HepG2 (cell line): ENCODE results near the gene SYT13. TPM values are rescaled to one million over a fixed set of nuclear protein-coding genes. Genes with fewer than 3 reads are reported as not detected.

Experiments used
- ATAC-seq: fragments of 200-7000 bp; cut with Tn5 transposase; 3 replicates; pipeline ENCODE4 v1.9.1; 2020; ENCODE audit warnings: mild to moderate bottlenecking, moderate library complexity
- BruUV-seq: library from RNA; stranded (reverse); fragments of 400-500 nt; replicated peaks from 2 replicates; lab custom pipeline; 2021; lab: Mats Ljungman, UMichigan
- CTCF ChIA-PET: fragments of 300-600 bp; formaldehyde crosslinking; extraction: SDS; loops from one replicate; lab custom pipeline; 2021; ENCODE audit warnings: low total read pairs, inconsistent platforms, low intra/inter-chr PET ratio; lab: Yijun Ruan, JAX
- POLR2A ChIA-PET: fragments of 350-600 bp; sonication (Branson Sonifier 250); formaldehyde crosslinking; loops from one replicate; lab custom pipeline; 2020; ENCODE audit warnings: antibody characterized with exemption, inconsistent platforms; lab: Yijun Ruan, JAX
- DNase-seq: peaks from one replicate; pipeline ENCODE4 v3.0.0-alpha.2; 2015; ENCODE audit warnings: low spot score
- FAIRE-seq: peaks from 3 replicates; lab custom pipeline; 2011; peaks lifted over from hg19 to GRCh38; lab: Jason Lieb, UNC
- H2AFZ ChIP-seq: one replicate; pipeline ENCODE4 v1.6.1; 2011; ENCODE audit warnings: low read length, inconsistent platforms
- H3K27ac ChIP-seq: fragments of 300-600 bp; 3 replicates; pipeline ENCODE4 v1.8.0; 2011; ENCODE audit warnings: mixed run types, mild to moderate bottlenecking, mixed read lengths, low read length, inconsistent platforms; ENCODE audit not compliant: insufficient read depth; ENCODE audit errors: extremely low read length
- H3K27me3 ChIP-seq, 2 experiments: fragments of 200-600 bp in 1 of 2; 2 replicates in 1 of 2; 3 replicates in 1 of 2; pipeline versions ENCODE4 v1.6.0 to v1.8.0; 2011; ENCODE audit warnings: low read length in 2 of 2, mild to moderate bottlenecking in 2 of 2, moderate library complexity in 2 of 2, inconsistent platforms in 1 of 2; ENCODE audit not compliant: insufficient read depth in 2 of 2, control insufficient read depth in 1 of 2
- H3K36me3 ChIP-seq, 2 experiments: fragments of 200-600 bp in 1 of 2; replicated peaks in 1 of 2; 2 replicates in 1 of 2; 3 replicates in 1 of 2; pipeline versions ENCODE4 v1.5.1 to v1.8.0; 2011; ENCODE audit warnings: low read length in 2 of 2, inconsistent platforms in 1 of 2; ENCODE audit not compliant: insufficient read depth in 2 of 2, control insufficient read depth in 1 of 2
- H3K4me1 ChIP-seq: 2 replicates; pipeline ENCODE4 v1.5.1; 2012; ENCODE audit warnings: low read length, inconsistent platforms; ENCODE audit not compliant: insufficient read depth
- H3K4me2 ChIP-seq: 2 replicates; pipeline ENCODE4 v1.6.0; 2011; ENCODE audit warnings: low read depth, low read length, inconsistent platforms
- H3K4me3 ChIP-seq, 3 experiments: fragments of 200-600 bp in 1 of 3; sonication (generic), shearing (Covaris generic) in 1 of 3; replicated peaks in 1 of 3; 2 replicates each; pipeline ENCODE4 v1.5.1; 2011 to 2016; ENCODE audit warnings: low read length in 3 of 3, inconsistent platforms in 2 of 3, low read depth in 2 of 3, mild to moderate bottlenecking in 2 of 3, control low read depth in 1 of 3, mixed read lengths in 1 of 3; ENCODE audit not compliant: insufficient read depth in 1 of 3
- H3K79me2 ChIP-seq: one replicate; pipeline ENCODE4 v1.6.1; 2011; ENCODE audit warnings: low read length, inconsistent platforms; ENCODE audit not compliant: insufficient read depth
- H3K9ac ChIP-seq: 2 replicates; pipeline ENCODE4 v1.6.0; 2011; ENCODE audit warnings: mild to moderate bottlenecking, low read depth, low read length, inconsistent platforms; ENCODE audit not compliant: insufficient read depth
- H3K9me3 ChIP-seq: 2 replicates; pipeline ENCODE4 v1.5.1; 2012; ENCODE audit warnings: mild to moderate bottlenecking, low read length
- H4K20me1 ChIP-seq: 2 replicates; pipeline ENCODE4 v1.6.0; 2011; ENCODE audit warnings: inconsistent platforms, mild to moderate bottlenecking, low read length, moderate library complexity; ENCODE audit not compliant: insufficient read depth
- ATM ChIP-seq: fragments of 450-650 bp; IDR thresholded peaks from 2 replicates; pipeline ENCODE4 v1.7.1; 2017; ENCODE audit warnings: mild to moderate bottlenecking, borderline replicate concordance
- CREB1 ChIP-seq, 2 experiments: fragments of 450-650 bp in 1 of 2; IDR thresholded peaks; 2 replicates each; pipeline ENCODE4 v1.6.1; 2016 to 2017; ENCODE audit warnings: control low read depth in 1 of 2, mild to moderate bottlenecking in 1 of 2, missing compliant biosample characterization in 1 of 2, missing genetic modification characterization in 1 of 2
- ETV6 ChIP-seq: sonication (generic); formaldehyde crosslinking; conservative IDR thresholded peaks from 2 replicates; pipeline ENCODE4 v1.4.0; 2020; ENCODE audit warnings: missing genetic modification reagents
- FOXO4 ChIP-seq: sonication (generic); formaldehyde crosslinking; conservative IDR thresholded peaks from 2 replicates; pipeline ENCODE4 v1.8.1; 2023; ENCODE audit warnings: missing genetic modification reagents
- GATAD1 ChIP-seq: IDR thresholded peaks from 2 replicates; pipeline ENCODE4 v1.6.1; 2016; ENCODE audit warnings: missing genetic modification reagents, missing compliant biosample characterization
- HBP1 ChIP-seq: IDR thresholded peaks from 2 replicates; pipeline ENCODE4 v1.6.1; 2016; ENCODE audit warnings: low read depth, control low read depth
- NCOR1 ChIP-seq: fragments of 200-600 bp; sonication (generic); IDR thresholded peaks from 2 replicates; pipeline ENCODE4 v1.7.0; 2017; ENCODE audit warnings: antibody characterized with exemption, low read length, borderline replicate concordance
- POLR2AphosphoS5 ChIP-seq: IDR thresholded peaks from 2 replicates; pipeline ENCODE4 v1.6.1; 2012; ENCODE audit warnings: low read depth, low read length
- ZMAT3 ChIP-seq: sonication (generic); formaldehyde crosslinking; conservative IDR thresholded peaks from 2 replicates; pipeline ENCODE4 v1.7.0; 2021; ENCODE audit warnings: missing genetic modification reagents
- ZMYM3 ChIP-seq: sonication (generic); formaldehyde crosslinking; IDR thresholded peaks from 2 replicates; pipeline ENCODE4 v1.5.1; 2020; ENCODE audit warnings: mild to moderate bottlenecking, missing genetic modification reagents
- ZNF124 ChIP-seq: sonication (generic); formaldehyde crosslinking; IDR thresholded peaks from 2 replicates; pipeline ENCODE4 v1.4.0; 2020; ENCODE audit warnings: missing genetic modification reagents
- ZNF264 ChIP-seq: sonication (generic); formaldehyde crosslinking; IDR thresholded peaks from 2 replicates; pipeline ENCODE4 v1.4.0; 2020; ENCODE audit warnings: missing genetic modification reagents
- ZNF282 ChIP-seq: fragments of 450-650 bp; IDR thresholded peaks from 2 replicates; pipeline ENCODE4 v1.6.1; 2018; ENCODE audit not compliant: partially characterized antibody
- ZNF577 ChIP-seq: sonication (generic); formaldehyde crosslinking; IDR thresholded peaks from 2 replicates; pipeline ENCODE4 v1.4.0; 2020; ENCODE audit warnings: mild to moderate bottlenecking, low read depth, missing genetic modification reagents, borderline replicate concordance
- ZNF607 ChIP-seq: sonication (generic); formaldehyde crosslinking; IDR thresholded peaks from 2 replicates; pipeline ENCODE4 v1.5.1; 2020; ENCODE audit warnings: missing genetic modification reagents, mild to moderate bottlenecking, borderline replicate concordance
- ZNF766 ChIP-seq: sonication (generic); formaldehyde crosslinking; IDR thresholded peaks from 2 replicates; pipeline ENCODE4 v1.5.0; 2020; ENCODE audit warnings: missing genetic modification reagents, borderline replicate concordance
- ZNF790 ChIP-seq: sonication (generic); formaldehyde crosslinking; IDR thresholded peaks from 2 replicates; pipeline ENCODE4 v1.8.0; 2022; ENCODE audit warnings: missing genetic modification reagents, mild to moderate bottlenecking, borderline replicate concordance
- WGBS: methylation state at CpG from one replicate; pipeline ENCODE4 v1.1.6; 2017; ENCODE audit warnings: low lambda C conversion rate; 5-methylcytosine and 5-hydroxymethylcytosine counted together
- in situ Hi-C: cut with HindIII; loops from 2 replicates; pipeline ENCODE4 v1.10.0; 2017; ENCODE audit warnings: low pct_unique_long_range_greater_than_20kb; ENCODE audit not compliant: extremely low pct_ligation_motif_present
- intact Hi-C: fragments of 100-400 bp; cut with micrococcal nuclease; formaldehyde crosslinking; loops from one replicate; pipeline ENCODE4 v1.10.0; 2022; ENCODE audit not compliant: unreplicated experiment
- polyA plus RNA-seq, 8 experiments: library from polyadenylated mRNA; depleted of rRNA in 3 of 8; stranded (reverse) in 7 of 8; unstranded in 1 of 8; fragments of >200 nt; fragmentation: Illumina TruSeq in 4 of 8; extraction: Trizol in 4 of 8; gene quantifications; 2 replicates each; pipeline versions ENCODE4 v1.2.1 to v1.2.3, GENCODE V29; 2011 to 2016; ENCODE audit warnings: low read depth in 4 of 8, missing spikeins in 1 of 8, mixed read lengths in 1 of 8; ENCODE audit not compliant: insufficient read depth in 1 of 8
- total RNA-seq, 5 experiments: library from RNA; depleted of rRNA; stranded (reverse); fragments of >200 nt; fragmentation: Illumina TruSeq; extraction: Trizol; gene quantifications; 2 replicates each; pipeline ENCODE4 v1.2.3, GENCODE V29; 2016; ENCODE audit warnings: low read depth in 1 of 5
- TF ChIP-seq, protein P1 (sequence below): sonication (generic); formaldehyde crosslinking; IDR thresholded peaks from 2 replicates; pipeline ENCODE4; 2020; ENCODE audit warnings: missing genetic modification reagents, mild to moderate bottlenecking, borderline replicate concordance
- TF ChIP-seq, protein P2 (sequence below): IDR thresholded peaks from 2 replicates; pipeline ENCODE4 v1.6.1; 2016; ENCODE audit warnings: missing compliant biosample characterization, missing genetic modification reagents, borderline replicate concordance

SYT13 gene
- total and polyA plus RNA-seq, 2 of the 13 experiments (the other 11 are each of a cell fraction or from before 2014, with no cell fraction given), result 0.02 to 0.13 TPM

GRCh38 chr11:45224766-45225165 lies 61.4 kb downstream of the SYT13 start:
- no peak overlapping the region for H3K9ac ChIP-seq
- no peak overlapping the region for H2AFZ ChIP-seq
- BruUV-seq, result no TSS peak
- no peaks in the 10 kb centered on the region for H3K9me3 ChIP-seq
- H3K36me3 ChIP-seq, result peaks cover 2 to 13% of the 10 kb centered on the region in 2 experiments; a peak in 4 of 5 replicates
- H3K27me3 ChIP-seq, result no peaks in the 10 kb centered on the region
- ChIA-PET CTCF (no interaction called here), POLR2A (no interaction called here)
- WGBS, result 93% methylated on average over 10 of the region's 11 CpGs
- FAIRE-seq (no peak), DNase-seq (no peak), ATAC-seq (no peak)
- no peaks in the 10 kb centered on the region for H3K4me1 ChIP-seq
- H4K20me1 ChIP-seq, result 0 out of 2 replicates have a peak, but pooled peaks cover 2% of the 10 kb centered on the region
- no peaks in the 10 kb centered on the region for H3K79me2 ChIP-seq
- H3K4me2 ChIP-seq, result no peak overlapping the region
- no peak overlapping the region for H3K4me3 ChIP-seq
- intact Hi-C loops, result no loop called here
- in situ Hi-C loops, result no loop called here
- H3K27ac ChIP-seq, result no peak overlapping the region
- no peak for TF ChIP-seq ZNF124 (CRISPR knock-in tag)
- no peak for TF ChIP-seq ETV6
- no peak for TF ChIP-seq ZNF607
- TF ChIP-seq GATAD1, result no peak
- no peak for TF ChIP-seq POLR2AphosphoS5
- no peak for TF ChIP-seq ZNF766 (CRISPR knock-in tag)
- TF ChIP-seq FOXO4, result no peak
- TF ChIP-seq, protein P1, sequence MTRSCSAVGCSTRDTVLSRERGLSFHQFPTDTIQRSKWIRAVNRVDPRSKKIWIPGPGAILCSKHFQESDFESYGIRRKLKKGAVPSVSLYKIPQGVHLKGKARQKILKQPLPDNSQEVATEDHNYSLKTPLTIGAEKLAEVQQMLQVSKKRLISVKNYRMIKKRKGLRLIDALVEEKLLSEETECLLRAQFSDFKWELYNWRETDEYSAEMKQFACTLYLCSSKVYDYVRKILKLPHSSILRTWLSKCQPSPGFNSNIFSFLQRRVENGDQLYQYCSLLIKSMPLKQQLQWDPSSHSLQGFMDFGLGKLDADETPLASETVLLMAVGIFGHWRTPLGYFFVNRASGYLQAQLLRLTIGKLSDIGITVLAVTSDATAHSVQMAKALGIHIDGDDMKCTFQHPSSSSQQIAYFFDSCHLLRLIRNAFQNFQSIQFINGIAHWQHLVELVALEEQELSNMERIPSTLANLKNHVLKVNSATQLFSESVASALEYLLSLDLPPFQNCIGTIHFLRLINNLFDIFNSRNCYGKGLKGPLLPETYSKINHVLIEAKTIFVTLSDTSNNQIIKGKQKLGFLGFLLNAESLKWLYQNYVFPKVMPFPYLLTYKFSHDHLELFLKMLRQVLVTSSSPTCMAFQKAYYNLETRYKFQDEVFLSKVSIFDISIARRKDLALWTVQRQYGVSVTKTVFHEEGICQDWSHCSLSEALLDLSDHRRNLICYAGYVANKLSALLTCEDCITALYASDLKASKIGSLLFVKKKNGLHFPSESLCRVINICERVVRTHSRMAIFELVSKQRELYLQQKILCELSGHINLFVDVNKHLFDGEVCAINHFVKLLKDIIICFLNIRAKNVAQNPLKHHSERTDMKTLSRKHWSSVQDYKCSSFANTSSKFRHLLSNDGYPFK (CRISPR knock-in tag), result no peak
- TF ChIP-seq HBP1, result no peak
- TF ChIP-seq ZMYM3 (CRISPR knock-in tag), result no peak
- TF ChIP-seq, protein P2, sequence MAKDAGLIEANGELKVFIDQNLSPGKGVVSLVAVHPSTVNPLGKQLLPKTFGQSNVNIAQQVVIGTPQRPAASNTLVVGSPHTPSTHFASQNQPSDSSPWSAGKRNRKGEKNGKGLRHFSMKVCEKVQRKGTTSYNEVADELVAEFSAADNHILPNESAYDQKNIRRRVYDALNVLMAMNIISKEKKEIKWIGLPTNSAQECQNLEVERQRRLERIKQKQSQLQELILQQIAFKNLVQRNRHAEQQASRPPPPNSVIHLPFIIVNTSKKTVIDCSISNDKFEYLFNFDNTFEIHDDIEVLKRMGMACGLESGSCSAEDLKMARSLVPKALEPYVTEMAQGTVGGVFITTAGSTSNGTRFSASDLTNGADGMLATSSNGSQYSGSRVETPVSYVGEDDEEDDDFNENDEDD (CRISPR knock-in tag), result no peak
- TF ChIP-seq NCOR1, result no peak
- TF ChIP-seq ZNF790 (CRISPR knock-in tag), result no peak
- TF ChIP-seq ZNF264 (CRISPR knock-in tag), result no peak
- no peak for TF ChIP-seq ZNF577 (CRISPR knock-in tag)
- TF ChIP-seq ZMAT3 (CRISPR knock-in tag), result no peak
- no peak for TF ChIP-seq ZNF282
- TF ChIP-seq ATM, result no peak
- TF ChIP-seq CREB1 (IDR thresholded peaks at IDR 0.05), result no peak
- no peak for TF ChIP-seq CREB1 (CRISPR knock-in tag; IDR thresholded peaks at IDR 0.05)
